Activated naive CD4-positive, alpha-beta T cell treated with anti-CD3 and anti-CD28 coated beads for 36 hours (primary cell): ENCODE measurements around the gene AADACL3. TPM values are rescaled to one million over a fixed set of nuclear protein-coding genes. Genes with fewer than 3 reads are reported as not detected.

ENCODE experiments used
- CTCF ChIA-PET: fragments of 350-600 bp; sonication (Branson Sonifier 250); formaldehyde crosslinking; loops from one replicate; lab custom pipeline; 2021; ENCODE audit warnings: antibody characterized with exemption; lab: Charles Lee
- DNase-seq: peaks from one replicate; pipeline ENCODE4 v3.0.0-alpha.2; 2020
- H3K27ac Mint-ChIP-seq: one replicate; pipeline ENCODE4 v1.8.0; 2021; ENCODE audit warnings: mild to moderate bottlenecking, mixed read lengths
- H3K27me3 Mint-ChIP-seq: one replicate; pipeline ENCODE4 v1.8.0; 2021; ENCODE audit warnings: low read depth, mixed read lengths
- H3K36me3 Mint-ChIP-seq: one replicate; pipeline ENCODE4 v1.8.0; 2021; ENCODE audit warnings: low read depth, mixed read lengths
- H3K4me1 Mint-ChIP-seq: one replicate; pipeline ENCODE4 v1.8.0; 2021; ENCODE audit warnings: low read depth, mixed read lengths
- H3K4me3 Mint-ChIP-seq: one replicate; pipeline ENCODE4 v1.8.0; 2021; ENCODE audit warnings: mild to moderate bottlenecking, moderate library complexity, mixed read lengths
- H3K9me3 Mint-ChIP-seq: one replicate; pipeline ENCODE4 v1.8.0; 2021; ENCODE audit warnings: mixed read lengths
- intact Hi-C: fragments of 100-400 bp; cut with micrococcal nuclease; formaldehyde crosslinking; loops from one replicate; pipeline ENCODE4 v1.15.1; 2023
- total RNA-seq, 2 experiments: library from RNA; stranded (reverse); gene quantifications; one replicate each; pipeline ENCODE4 v1.2.3, GENCODE V29; 2021

The AADACL3 gene
- total RNA-seq, 2 experiments from 2014 or later, result not detected

DNA sequence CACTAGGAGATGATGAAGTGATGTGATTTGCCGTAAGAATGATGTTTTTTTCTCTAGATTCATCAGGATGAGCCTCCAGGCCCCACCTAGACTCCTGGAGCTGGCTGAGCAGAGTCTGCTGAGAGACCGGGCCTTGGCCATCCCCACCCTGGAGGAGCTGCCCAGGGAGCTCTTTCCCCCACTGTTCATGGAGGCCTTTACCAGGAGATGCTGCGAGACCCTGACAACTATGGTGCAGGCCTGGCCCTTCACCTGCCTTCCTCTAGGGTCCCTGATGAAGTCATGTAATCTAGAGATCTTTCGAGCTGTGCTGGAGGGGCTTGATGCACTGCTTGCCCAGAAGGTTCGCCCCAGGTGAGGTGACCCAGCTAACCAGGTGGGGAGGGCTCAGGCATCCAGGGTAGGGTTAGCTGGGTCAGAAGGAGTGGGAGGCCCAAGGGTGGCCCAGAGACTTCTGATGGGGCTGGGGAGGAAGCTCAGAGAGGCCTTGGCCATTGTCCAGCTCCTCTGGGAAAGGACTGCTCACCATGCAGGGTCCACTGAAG is 59.0 kb downstream of the AADACL3 start:
- Mint-ChIP-seq H3K4me3 (no peak overlapping the region), H3K27ac (no peak overlapping the region), H3K36me3 (no peaks in the 10 kb centered on the region), H3K4me1 (no peaks in the 10 kb centered on the region), H3K9me3 (no peaks in the 10 kb centered on the region), H3K27me3 (peaks cover 21% of the 10 kb centered on the region)
- intact Hi-C loops, result no loop called here
- CTCF ChIA-PET, result no interaction called here
- DNase-seq, result no peak

DNA sequence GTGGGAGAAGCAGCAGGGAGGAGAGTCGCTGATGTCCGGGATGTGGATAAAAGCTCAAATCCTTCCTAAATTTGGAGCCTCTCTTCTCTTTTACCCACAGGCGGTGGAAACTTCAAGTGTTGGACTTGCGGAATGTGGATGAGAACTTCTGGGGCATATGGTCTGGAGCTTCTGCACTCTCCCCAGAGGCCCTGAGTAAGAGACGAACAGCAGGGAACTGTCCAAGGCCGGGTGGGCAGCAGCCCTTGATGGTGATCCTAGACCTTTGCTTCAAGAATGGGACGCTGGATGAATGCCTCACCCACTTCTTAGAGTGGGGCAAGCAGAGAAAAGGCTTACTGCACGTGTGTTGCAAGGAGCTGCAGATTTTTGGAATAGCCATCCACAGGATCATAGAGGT is 59.5 kb downstream of the AADACL3 start:
- H3K27ac Mint-ChIP-seq, result no peak overlapping the region
- DNase-seq, result no peak
- H3K36me3 Mint-ChIP-seq, result no peaks in the 10 kb centered on the region
- H3K27me3 Mint-ChIP-seq, result peaks cover 16% of the 10 kb centered on the region
- CTCF ChIA-PET, result no interaction called here
- H3K4me1 Mint-ChIP-seq, result no peaks in the 10 kb centered on the region
- H3K9me3 Mint-ChIP-seq, result no peaks in the 10 kb centered on the region
- no peak overlapping the region for H3K4me3 Mint-ChIP-seq
- intact Hi-C loops, result no loop called here

DNA sequence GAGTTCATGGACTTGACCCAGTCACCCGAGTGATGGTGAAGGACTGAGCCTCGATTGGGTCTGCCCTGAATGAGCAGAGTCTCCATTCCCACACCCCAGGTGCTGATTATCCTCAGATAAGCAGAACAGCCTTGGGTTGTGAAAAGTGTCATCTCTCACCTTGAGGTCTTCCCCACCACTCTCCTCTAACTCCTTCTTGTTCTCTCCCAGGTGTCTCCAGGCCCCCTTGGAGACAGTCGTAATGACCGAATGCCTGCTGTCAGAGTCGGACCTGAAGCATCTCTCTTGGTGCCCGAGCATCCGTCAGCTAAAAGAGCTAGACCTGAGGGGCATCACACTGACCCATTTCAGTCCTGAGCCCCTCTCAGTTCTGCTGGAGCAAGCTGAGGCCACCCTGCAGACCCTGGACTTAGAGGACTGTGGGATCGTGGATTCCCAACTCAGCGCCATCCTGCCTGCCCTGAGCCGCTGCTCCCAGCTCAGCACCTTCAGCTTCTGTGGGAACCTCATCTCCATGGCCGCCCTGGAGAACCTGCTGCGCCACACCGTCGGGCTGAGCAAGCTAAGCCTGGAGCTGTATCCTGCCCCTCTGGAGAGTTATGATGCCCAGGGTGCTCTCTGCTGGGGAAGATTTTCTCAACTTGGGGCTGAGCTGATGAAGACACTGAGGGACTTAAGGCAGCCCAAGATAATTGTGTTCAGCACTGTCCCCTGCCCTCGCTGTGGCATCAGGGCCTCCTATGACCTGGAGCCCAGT is 61.1 kb downstream of the AADACL3 start:
- CTCF ChIA-PET, result no interaction called here

More for the DNA sequence above, 61.1 kb downstream of the AADACL3 start:
- intact Hi-C loops, result no loop called here
- Mint-ChIP-seq H3K36me3 (no peaks in the 10 kb centered on the region), H3K27me3 (peaks cover 6% of the 10 kb centered on the region), H3K4me1 (no peaks in the 10 kb centered on the region), H3K27ac (no peak overlapping the region), H3K4me3 (no peak overlapping the region), H3K9me3 (no peaks in the 10 kb centered on the region)
- no peak for DNase-seq

Other genes starting within 250 kb of the AADACL3 start
- gene DHRS3, start 97.9 kb upstream of the AADACL3 start, total RNA-seq, result 10 to 100 TPM; 45.5 to 45.7 TPM
- gene AADACL4, start 72.0 kb upstream of the AADACL3 start, total RNA-seq, result not detected
- gene CFAP107, start 30.1 kb downstream of the AADACL3 start, total RNA-seq, result not detected
- not detected for gene PRAMEF12, start 57.6 kb downstream of the AADACL3 start, total RNA-seq
- gene PRAMEF1, start 75.3 kb downstream of the AADACL3 start, total RNA-seq, result not detected
- gene PRAMEF11, start 115.3 kb downstream of the AADACL3 start, total RNA-seq, result not detected
- gene HNRNPCL1, start 132.6 kb downstream of the AADACL3 start, total RNA-seq, result not detected
- not detected for gene PRAMEF2, start 141.0 kb downstream of the AADACL3 start, total RNA-seq
- not detected for gene PRAMEF4, start 170.1 kb downstream of the AADACL3 start, total RNA-seq
- gene PRAMEF10, start 182.2 kb downstream of the AADACL3 start, total RNA-seq, result not detected
- gene PRAMEF7, start 200.5 kb downstream of the AADACL3 start, total RNA-seq, result not detected
- gene PRAMEF6, start 231.5 kb downstream of the AADACL3 start, total RNA-seq, result not detected